ENCODE measurements around the gene IL18. TPM values are rescaled to one million over a fixed set of nuclear protein-coding genes. Genes with fewer than 3 reads are reported as not detected.
A peak's percentile ranks its signal among the peaks of the same experiment; 100 is the strongest.

Gene IL18
- total and polyA plus RNA-seq, 9 of the 15 experiments (the other 6 are each of a cell fraction or from before 2014, with no cell fraction given): 4.1 to 10.0 (median 6.1) TPM

DNA sequence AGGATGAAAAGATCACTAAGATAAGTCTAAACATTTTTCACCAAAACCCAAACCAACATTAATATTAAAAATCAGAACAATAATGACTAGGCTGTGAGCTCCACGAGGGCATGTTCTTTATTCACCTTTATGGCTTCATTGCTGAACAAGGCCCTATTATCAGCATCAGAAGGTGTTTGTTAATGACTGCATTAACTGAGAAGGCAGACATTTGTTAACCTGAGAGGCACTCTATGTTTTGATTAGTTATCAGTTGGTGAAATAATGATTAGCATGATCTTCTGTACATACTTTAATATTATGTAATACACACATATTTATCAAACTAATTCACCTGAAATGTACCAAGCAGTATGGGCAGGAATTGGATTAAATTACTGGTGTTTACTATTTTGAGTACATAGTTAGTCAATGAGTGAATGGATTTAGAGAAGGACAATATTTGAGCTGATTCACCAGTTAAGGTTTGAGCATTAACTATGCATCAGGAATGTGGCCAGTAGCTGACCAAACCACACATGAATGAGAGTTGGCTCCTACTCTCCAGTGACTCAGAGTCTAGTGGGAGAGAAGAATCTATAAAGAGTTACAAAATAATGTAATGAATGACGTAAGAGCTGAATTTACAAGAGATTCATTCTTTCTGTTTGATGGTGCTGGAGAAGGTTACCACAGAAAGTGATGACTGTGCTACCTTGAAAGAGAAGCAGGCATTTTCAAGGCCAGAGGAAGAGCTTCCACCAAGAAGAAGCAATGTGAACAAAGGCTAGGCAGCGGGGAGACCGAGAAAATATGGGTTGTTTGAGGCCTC lies 6.7 kb downstream of the IL18 start:
- in situ Hi-C loops (cut with MboI) (no loop called here), intact Hi-C loops (cut with micrococcal nuclease) (loop anchor here (5.0 kb wide), 1 partner anchor 40 kb away; no protein-coding TSS in a partner anchor)
- Histone ChIP-seq H3K4me2 (ENCODE audit: insufficient read depth, low read length) (no peak overlapping the region), H3K4me3 (no peak overlapping the region), H3K9ac (ENCODE audit: insufficient read depth in 1 of 2, low read depth in 2 of 2, low read length in 2 of 2) (no peak overlapping the region), H3K9me3 (replicated peaks; ENCODE audit: control insufficient read depth, insufficient read depth, low read depth, low read length) (no peaks in the 10 kb centered on the region), H3K27me3 (ENCODE audit: control insufficient read depth in 2 of 2, insufficient read depth in 2 of 2, low read length in 2 of 2) (no peaks in the 10 kb centered on the region), H3K79me2 (ENCODE audit: control insufficient read depth, insufficient read depth, low read length) (no peaks in the 10 kb centered on the region), H4K20me1 (replicated peaks; ENCODE audit: control insufficient read depth, insufficient read depth, low read length) (no peaks in the 10 kb centered on the region), H3K27ac (ENCODE audit: extremely low read depth, low read depth, low read length) (no peak overlapping the region), H3K4me1 (replicated peaks in 1 of 2; ENCODE audit: control insufficient read depth in 2 of 2, insufficient read depth in 2 of 2, low read length in 2 of 2) (peaks cover 4 to 6% of the 10 kb centered on the region in 2 experiments; a peak in 2 of 5 replicates), H3K9me1 (ENCODE audit: control insufficient read depth, insufficient read depth, low read length) (no peaks in the 10 kb centered on the region), H2AFZ (ENCODE audit: low read depth, low read length) (no peak overlapping the region), H3K36me3 (ENCODE audit: control insufficient read depth, insufficient read depth, low read length) (no peaks in the 10 kb centered on the region)
- CTCF ChIA-PET (ENCODE audit: low intra/inter-chr PET ratio): no interaction called here
- no TSS peak for BruUV-seq (replicated peaks)
- POLR2A ChIA-PET: interaction anchor here (1.5 to 1.7 kb wide), 2 partner anchors 10 to 35 kb away, joined by 4 to 6 read pairs; no protein-coding TSS in a partner anchor
- ATAC-seq (no peak), DNase-seq (ENCODE audit: extremely low read depth in 1 of 4, low spot score in 3 of 4) (no peak), FAIRE-seq (peak; percentile 40)
- WGBS (ENCODE audit: insufficient coverage, low coverage, missing lambda C conversion rate): 58% methylated on average over 4 of the region's 4 CpGs
- TF ChIP-seq FOSL1 (tag; conservative IDR thresholded peaks at IDR 0.05): peak; percentile 24; the same call in 1 of the 2 replicates
- no peak for TF ChIP-seq SETDB1 (IDR thresholded peaks at IDR 0.05; ENCODE audit: low read length)
- TF ChIP-seq C11orf30 (IDR thresholded peaks at IDR 0.05; ENCODE audit: low read depth): 0 out of 2 replicates have a peak, but pooled peaks have one; percentile 17
- no peak for TF ChIP-seq SRSF9 (IDR thresholded peaks at IDR 0.05; ENCODE audit: borderline replicate concordance, low read depth, low read length)
- TF ChIP-seq, protein P1, sequence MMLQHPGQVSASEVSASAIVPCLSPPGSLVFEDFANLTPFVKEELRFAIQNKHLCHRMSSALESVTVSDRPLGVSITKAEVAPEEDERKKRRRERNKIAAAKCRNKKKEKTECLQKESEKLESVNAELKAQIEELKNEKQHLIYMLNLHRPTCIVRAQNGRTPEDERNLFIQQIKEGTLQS (IDR thresholded peaks at IDR 0.05): peak; percentile 58
- TF ChIP-seq, protein P1 (CRISPR knock-in tag; conservative IDR thresholded peaks at IDR 0.05): no peak
- 0 out of 2 replicates have a peak, but pooled peaks have one; percentile 10 for TF ChIP-seq MAFG (tag; conservative IDR thresholded peaks at IDR 0.05)
- no peak for TF ChIP-seq KLF6 (CRISPR knock-in tag; IDR thresholded peaks at IDR 0.05; ENCODE audit: borderline replicate concordance)
- TF ChIP-seq ZNF316 (IDR thresholded peaks at IDR 0.05): peak; percentile 55
- TF ChIP-seq TEAD2 (tag; IDR thresholded peaks at IDR 0.05): no peak
- no peak for TF ChIP-seq ZNF140 (CRISPR knock-in tag; IDR thresholded peaks at IDR 0.05)
- TF ChIP-seq CEBPB (tag; IDR thresholded peaks at IDR 0.05): peak; percentile 67
- TF ChIP-seq HMBOX1 (IDR thresholded peaks at IDR 0.05): peak; percentile 61; the same call in 1 of the 2 replicates
- no peak for TF ChIP-seq SMC3 (conservative IDR thresholded peaks at IDR 0.05; ENCODE audit: insufficient read depth, low read depth, low read length)
- TF ChIP-seq TEAD4 (IDR thresholded peaks at IDR 0.05; ENCODE audit: low read length): peak; percentile 11; the same call in 1 of the 2 replicates
- TF ChIP-seq TEAD4 (CRISPR knock-in tag; IDR thresholded peaks at IDR 0.05; ENCODE audit: borderline replicate concordance): no peak
- TF ChIP-seq SP2 (IDR thresholded peaks at IDR 0.05; ENCODE audit: extremely low read depth, low read depth, low read length, poor library complexity, severe bottlenecking): no peak
- no peak for TF ChIP-seq NEUROD1 (IDR thresholded peaks at IDR 0.05; ENCODE audit: borderline replicate concordance, low read depth, low read length, partially characterized antibody)
- no peak for TF ChIP-seq GMEB1 (CRISPR knock-in tag; IDR thresholded peaks at IDR 0.05)
